ENCODE results near the gene FAM78A.

DNA sequence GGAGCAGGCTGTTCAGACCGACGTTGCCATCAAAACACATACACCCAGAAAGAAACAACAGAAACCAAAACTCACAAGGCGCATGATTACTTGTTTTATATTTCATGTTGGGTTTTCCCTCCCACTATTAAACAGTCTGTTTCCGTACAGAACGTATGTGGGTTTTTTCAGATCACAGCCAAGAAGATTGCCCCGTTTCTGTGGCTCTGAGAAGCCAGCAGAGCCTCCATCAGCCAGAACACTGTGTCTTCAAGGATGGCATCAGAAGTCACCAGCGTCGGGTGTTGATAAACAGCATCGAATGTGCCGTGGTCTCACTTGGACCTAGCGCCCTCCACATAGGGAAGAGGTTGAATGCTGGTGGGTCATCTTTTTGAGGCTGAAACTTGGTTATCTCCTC lies 42.8 kb downstream of the FAM78A start:
- TF ChIP-seq, protein P1, sequence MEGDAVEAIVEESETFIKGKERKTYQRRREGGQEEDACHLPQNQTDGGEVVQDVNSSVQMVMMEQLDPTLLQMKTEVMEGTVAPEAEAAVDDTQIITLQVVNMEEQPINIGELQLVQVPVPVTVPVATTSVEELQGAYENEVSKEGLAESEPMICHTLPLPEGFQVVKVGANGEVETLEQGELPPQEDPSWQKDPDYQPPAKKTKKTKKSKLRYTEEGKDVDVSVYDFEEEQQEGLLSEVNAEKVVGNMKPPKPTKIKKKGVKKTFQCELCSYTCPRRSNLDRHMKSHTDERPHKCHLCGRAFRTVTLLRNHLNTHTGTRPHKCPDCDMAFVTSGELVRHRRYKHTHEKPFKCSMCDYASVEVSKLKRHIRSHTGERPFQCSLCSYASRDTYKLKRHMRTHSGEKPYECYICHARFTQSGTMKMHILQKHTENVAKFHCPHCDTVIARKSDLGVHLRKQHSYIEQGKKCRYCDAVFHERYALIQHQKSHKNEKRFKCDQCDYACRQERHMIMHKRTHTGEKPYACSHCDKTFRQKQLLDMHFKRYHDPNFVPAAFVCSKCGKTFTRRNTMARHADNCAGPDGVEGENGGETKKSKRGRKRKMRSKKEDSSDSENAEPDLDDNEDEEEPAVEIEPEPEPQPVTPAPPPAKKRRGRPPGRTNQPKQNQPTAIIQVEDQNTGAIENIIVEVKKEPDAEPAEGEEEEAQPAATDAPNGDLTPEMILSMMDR (conservative IDR thresholded peaks at IDR 0.05), result no peak
- TF ChIP-seq EZH2 (IDR thresholded peaks at IDR 0.05; ENCODE audit: low read depth), result no peak

Measured in PC-9 (cell line).